Muscle layer of colon (tissue), 2 donors: ENCODE results near the gene LECT2.
A peak's percentile ranks its signal among the peaks of the same experiment; 100 is the strongest.

Experiments used
- H3K27ac ChIP-seq: one replicate; pipeline ENCODE4 v1.7.0; 2013; ENCODE audit warnings: low read depth, mild to moderate bottlenecking, low read length, moderate library complexity
- H3K27me3 ChIP-seq, 2 donors: one replicate each; pipeline ENCODE4 v1.7.0; 2013; ENCODE audit warnings: low read length in 2 of 2, mild to moderate bottlenecking in 2 of 2; ENCODE audit not compliant: insufficient read depth in 2 of 2, control insufficient read depth in 1 of 2
- H3K36me3 ChIP-seq: one replicate; pipeline ENCODE4 v1.7.0; 2013; ENCODE audit warnings: mild to moderate bottlenecking, low read length; ENCODE audit not compliant: insufficient read depth
- H3K4me1 ChIP-seq: one replicate; pipeline ENCODE4 v1.7.0; 2013; ENCODE audit warnings: mild to moderate bottlenecking, low read length; ENCODE audit not compliant: insufficient read depth
- H3K4me3 ChIP-seq, 2 donors: one replicate each; pipeline ENCODE4 v1.7.0; 2013; ENCODE audit warnings: low read length in 2 of 2, low read depth in 1 of 2, mild to moderate bottlenecking in 1 of 2, moderate library complexity in 1 of 2
- H3K9ac ChIP-seq: one replicate; pipeline ENCODE4 v1.7.0; 2013; ENCODE audit warnings: low read length
- H3K9me3 ChIP-seq: one replicate; pipeline ENCODE4 v1.7.0; 2013; ENCODE audit warnings: mild to moderate bottlenecking, low read length
- donor health status: abdominal sarcoma.
- donor health status: Adenocarcinoma of cecum.

LECT2 gene

DNA sequence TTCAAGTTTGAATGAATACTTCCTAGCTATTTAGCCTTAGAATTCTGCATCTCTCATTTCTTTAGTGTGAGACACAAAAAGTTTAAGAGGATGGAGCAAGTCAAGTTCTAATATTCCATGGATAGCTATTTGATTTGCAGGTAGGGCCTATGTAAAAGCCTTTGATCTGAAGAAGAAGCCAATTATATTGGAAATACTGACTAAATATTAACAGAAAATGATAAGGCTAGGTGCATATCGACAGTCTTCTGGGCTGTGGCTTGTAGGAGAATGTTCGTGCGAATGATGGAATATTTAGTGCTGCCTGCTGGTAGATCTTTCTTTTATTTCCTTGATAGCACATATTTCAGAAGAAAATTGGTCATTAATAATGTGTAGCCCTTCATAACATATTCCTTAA is at the start of gene LECT2:
TSS of gene LECT2 (minus strand) at position 85 of the 400 bp plus-strand sequence. CDS start 150 bp downstream, outside the sequence.
- no peak within 1 kb of the TSS for H3K9ac ChIP-seq
- no peak within 1 kb of the TSS for H3K4me3 ChIP-seq
- no peaks in the 10 kb centered on the region for H3K9me3 ChIP-seq
- H3K27me3 ChIP-seq = no peaks in the 10 kb centered on the region
- no peak within 1 kb of the TSS for H3K27ac ChIP-seq
- no peaks in the 10 kb centered on the region for H3K4me1 ChIP-seq
- H3K36me3 ChIP-seq = no peaks in the 10 kb centered on the region

DNA sequence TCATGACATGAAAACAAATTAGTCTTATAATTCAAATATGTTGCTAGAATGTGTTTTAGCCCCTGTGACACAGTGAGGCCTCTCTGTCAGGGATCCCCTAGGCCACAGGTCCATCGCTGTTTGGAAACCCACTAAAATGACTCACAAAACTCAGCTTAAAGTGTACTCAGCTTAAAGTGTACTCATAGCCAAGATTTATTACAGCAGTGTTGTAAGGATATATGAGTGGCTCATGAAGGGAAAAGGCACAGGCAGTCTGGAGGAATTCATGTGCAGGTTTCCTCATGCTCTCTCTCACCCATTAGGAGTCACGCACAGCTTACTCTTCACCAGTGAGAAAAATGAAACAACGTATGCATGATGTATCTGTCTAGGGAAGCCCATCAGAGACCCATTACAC is 49.7 kb upstream of the LECT2 start:
- Histone ChIP-seq H3K36me3 (no peaks in the 10 kb centered on the region), H3K9me3 (no peaks in the 10 kb centered on the region), H3K4me1 (peaks cover 10% of the 10 kb centered on the region), H3K4me3 (no peak overlapping the region), H3K9ac (no peak overlapping the region), H3K27me3 (no peaks in the 10 kb centered on the region), H3K27ac (no peak overlapping the region)

DNA sequence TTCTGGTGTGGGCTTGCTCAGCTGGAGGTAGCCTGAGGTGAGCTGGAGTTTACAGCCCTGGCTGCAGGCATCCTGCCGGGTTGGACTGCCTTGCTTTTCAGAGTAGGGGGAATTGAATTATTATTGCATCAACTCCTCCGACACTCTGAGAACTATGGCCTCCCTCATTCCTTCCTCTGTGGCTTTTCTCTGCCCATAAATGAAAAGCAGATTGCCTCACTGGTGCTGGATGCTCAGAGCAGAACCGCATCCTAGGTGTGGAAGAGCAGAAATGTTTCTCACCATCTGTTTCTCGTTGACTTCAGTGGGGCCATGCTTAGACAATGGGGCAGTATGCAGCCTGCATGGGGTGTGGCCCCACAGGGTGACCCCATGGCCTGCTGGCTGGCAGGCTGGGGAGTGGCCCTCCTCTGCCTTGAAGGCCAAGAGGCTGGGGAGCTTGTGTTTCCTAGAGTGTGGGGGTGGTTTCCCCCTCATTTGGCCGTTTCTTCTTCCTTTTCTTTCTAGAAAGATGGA is 46.7 kb upstream of the LECT2 start:
- no peaks in the 10 kb centered on the region for H3K9me3 ChIP-seq
- H3K27me3 ChIP-seq = no peaks in the 10 kb centered on the region
- H3K9ac ChIP-seq = no peak overlapping the region
- peaks cover 11% of the 10 kb centered on the region for H3K4me1 ChIP-seq
- no peaks in the 10 kb centered on the region for H3K36me3 ChIP-seq
- no peak overlapping the region for H3K27ac ChIP-seq
- no peak overlapping the region for H3K4me3 ChIP-seq

DNA sequence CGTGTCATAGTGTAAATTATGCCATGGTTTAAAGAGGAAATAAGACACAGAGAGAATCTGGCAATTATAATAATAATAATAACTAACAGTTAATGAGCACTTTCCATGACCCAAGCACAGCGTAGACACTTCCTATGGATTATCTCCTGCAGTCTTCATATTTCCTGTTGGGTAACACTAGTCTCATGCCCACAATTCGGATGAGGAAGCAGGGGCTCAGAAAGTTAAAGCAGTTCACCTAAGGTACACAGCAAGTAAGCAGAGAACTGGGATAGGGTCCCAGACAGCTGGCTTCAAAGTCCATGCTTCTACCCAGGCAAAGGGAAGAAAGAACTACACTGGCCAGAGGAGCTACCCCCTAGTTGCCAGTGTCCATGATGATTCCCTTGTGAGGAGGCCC is 46.1 kb upstream of the LECT2 start:
- H3K27me3 ChIP-seq = no peaks in the 10 kb centered on the region
- no peak overlapping the region for H3K9ac ChIP-seq
- H3K4me3 ChIP-seq = no peak overlapping the region
- no peaks in the 10 kb centered on the region for H3K36me3 ChIP-seq
- H3K27ac ChIP-seq = no peak overlapping the region
- H3K9me3 ChIP-seq = no peaks in the 10 kb centered on the region
- peaks cover 9% of the 10 kb centered on the region for H3K4me1 ChIP-seq

DNA sequence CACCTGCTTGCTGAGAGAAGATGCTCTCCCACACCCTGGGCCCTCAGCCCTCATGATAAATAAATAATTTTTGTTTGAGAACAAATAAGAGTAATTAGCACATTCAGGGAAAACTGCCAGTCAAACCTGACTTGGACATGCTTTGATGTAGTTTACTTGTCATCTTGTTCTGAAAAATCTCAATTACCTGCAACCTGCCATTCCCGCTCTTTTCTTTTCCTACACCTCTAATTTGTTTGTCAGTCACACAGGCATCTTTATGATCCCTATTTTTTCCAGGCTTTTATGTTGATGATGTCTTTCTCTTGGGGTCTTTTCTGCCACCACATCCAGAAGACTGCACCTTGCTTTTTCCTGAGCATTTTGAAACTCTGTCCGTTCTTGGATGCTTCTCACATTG is 45.4 kb upstream of the LECT2 start:
- Histone ChIP-seq H3K27me3 (no peaks in the 10 kb centered on the region), H3K9ac (no peak overlapping the region), H3K27ac (no peak overlapping the region), H3K4me1 (peaks cover 3% of the 10 kb centered on the region), H3K4me3 (no peak overlapping the region), H3K9me3 (no peaks in the 10 kb centered on the region), H3K36me3 (no peaks in the 10 kb centered on the region)

DNA sequence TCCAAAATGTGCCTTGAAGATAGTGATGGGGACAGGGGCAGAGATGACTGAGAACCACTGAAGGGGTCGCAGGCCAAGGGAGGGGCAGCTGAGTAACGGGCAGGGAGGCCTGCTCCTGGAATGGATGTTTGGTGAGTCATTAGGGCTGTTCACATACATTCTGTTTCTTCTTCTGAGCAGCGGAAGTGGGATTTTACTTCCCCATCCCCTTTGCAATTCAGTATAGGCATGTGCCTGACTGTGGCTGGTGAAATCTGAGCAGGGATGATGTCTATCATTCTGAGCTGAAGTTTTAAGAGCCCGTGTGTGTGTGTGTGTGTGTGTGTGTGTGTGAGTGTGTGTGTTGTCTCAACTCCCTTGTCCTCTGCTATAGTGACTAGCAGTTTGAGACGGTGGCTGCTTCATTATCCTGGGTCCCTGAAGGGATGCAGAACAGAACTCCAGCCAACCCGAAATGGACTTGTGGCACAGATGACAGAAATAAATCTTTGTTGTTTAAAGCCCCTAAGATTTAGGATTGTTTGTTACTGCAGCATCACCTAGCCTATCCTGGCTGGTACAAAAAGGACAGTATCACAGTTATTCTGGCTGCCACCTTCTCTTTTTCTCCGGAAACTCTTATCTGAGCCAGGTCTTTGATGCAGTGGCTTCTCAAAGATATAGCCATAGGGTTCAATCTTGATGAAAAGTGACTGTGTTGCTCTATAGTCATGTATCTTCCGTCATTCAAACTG is 44.8 kb upstream of the LECT2 start:
- H3K4me1 ChIP-seq = peaks cover 6% of the 10 kb centered on the region
- H3K4me3 ChIP-seq = no peak overlapping the region
- H3K27ac ChIP-seq = no peak overlapping the region
- H3K9me3 ChIP-seq = no peaks in the 10 kb centered on the region
- no peak overlapping the region for H3K9ac ChIP-seq
- no peaks in the 10 kb centered on the region for H3K36me3 ChIP-seq
- H3K27me3 ChIP-seq = no peaks in the 10 kb centered on the region

DNA sequence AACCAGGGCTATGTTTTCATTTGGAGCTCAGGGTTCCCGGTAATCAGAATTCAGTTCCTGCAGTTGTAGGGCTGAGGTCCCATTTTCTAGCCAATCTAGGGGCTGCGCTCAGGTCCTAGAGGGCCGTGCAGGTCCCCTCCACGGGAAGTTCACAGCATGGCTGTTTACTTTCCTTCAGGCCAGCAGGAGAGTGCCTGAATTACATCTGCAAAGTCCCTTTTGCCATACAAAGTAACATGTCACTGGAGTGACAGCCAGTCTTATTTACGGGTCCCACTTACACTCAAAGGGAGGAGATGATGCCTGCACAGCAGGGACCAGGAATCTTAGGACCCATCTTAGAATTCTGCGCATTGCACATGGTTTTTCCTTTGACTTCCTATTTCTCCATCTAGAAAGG is 44.1 kb upstream of the LECT2 start:
- no peaks in the 10 kb centered on the region for H3K27me3 ChIP-seq
- no peaks in the 10 kb centered on the region for H3K36me3 ChIP-seq
- no peak overlapping the region for H3K9ac ChIP-seq
- no peak overlapping the region for H3K27ac ChIP-seq
- H3K4me1 ChIP-seq = peaks cover 13% of the 10 kb centered on the region
- H3K9me3 ChIP-seq = no peaks in the 10 kb centered on the region
- no peak overlapping the region for H3K4me3 ChIP-seq

DNA sequence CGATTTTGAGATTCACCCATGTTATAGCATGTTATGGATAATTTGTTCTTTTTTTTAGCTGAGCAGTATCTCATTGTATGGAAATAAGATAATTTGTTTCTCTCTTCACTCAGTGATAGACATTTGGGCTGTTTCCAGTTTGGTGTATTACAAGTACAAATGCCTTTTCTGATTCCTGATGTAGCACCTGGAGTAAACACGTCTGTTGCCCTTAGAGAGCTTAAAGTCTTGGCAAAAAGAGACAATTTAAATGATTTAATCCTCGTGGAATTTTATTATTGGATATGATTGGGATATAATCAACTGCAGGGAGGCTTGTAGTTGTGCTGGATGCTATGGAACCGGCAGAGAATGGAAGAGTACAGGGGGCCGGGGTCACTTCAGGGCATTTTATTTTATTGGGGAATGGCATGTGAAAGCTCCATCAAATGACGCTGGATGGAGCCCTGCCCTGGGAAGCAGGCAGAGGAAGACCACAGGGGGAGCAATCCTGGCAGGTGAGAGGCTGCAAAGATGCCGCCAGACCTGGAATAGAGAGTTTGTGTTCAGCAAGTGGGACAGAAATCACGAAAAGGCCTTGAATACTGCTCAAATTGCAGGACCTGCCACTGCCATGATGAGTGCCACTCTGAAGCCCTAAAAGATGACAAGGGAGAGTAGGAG is 43.0 kb upstream of the LECT2 start:
- Histone ChIP-seq H3K4me3 (no peak overlapping the region), H3K27me3 (no peaks in the 10 kb centered on the region), H3K27ac (no peak overlapping the region), H3K4me1 (peaks cover 22% of the 10 kb centered on the region), H3K9me3 (no peaks in the 10 kb centered on the region), H3K9ac (no peak overlapping the region), H3K36me3 (no peaks in the 10 kb centered on the region)

DNA sequence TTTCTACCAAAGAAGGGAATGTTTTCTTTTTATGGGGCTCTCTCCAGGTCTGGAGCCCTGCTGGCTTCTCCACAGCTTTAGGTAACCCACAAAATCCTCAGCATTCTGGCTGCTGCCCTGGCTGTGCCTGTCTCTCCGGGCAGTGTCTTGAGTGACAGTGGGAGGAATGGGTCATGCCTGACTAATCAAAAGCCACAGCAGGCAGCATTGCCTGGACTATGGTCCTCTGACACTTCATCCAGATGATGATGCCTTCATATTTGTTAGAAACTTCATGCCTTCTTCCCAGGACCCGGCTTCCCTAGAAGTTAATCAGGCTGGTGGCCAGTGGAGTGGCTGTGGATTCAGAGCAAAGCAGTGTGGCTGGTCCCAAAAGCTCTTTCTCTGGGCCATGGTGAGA is 41.8 kb upstream of the LECT2 start:
- H3K4me3 ChIP-seq = no peak overlapping the region
- no peaks in the 10 kb centered on the region for H3K27me3 ChIP-seq
- H3K4me1 ChIP-seq = peaks cover 22% of the 10 kb centered on the region
- H3K27ac ChIP-seq = no peak overlapping the region
- H3K9me3 ChIP-seq = no peaks in the 10 kb centered on the region
- H3K9ac ChIP-seq = no peak overlapping the region
- H3K36me3 ChIP-seq = no peaks in the 10 kb centered on the region

DNA sequence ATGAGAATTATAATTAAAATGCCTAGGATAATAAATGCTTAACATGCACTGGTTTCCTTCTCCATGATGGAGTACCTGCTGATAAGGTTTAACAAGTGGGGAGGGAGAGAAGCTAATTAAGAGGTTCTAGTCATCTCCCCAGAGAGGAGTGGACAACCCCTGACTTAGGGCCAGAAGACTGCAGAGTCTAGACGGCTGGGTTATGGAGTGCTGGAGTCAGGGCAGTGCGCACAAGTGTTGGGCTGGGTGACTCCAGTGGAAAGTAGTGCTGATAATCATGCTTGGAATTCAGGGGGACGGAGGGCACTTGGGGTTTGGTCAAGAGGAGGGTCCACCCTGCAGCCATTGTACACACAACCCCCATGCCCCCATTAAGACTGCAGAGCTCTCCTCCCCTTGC is 41.2 kb upstream of the LECT2 start:
- no peaks in the 10 kb centered on the region for H3K36me3 ChIP-seq
- H3K27ac ChIP-seq = no peak overlapping the region
- H3K4me1 ChIP-seq = peaks cover 22% of the 10 kb centered on the region
- no peaks in the 10 kb centered on the region for H3K27me3 ChIP-seq
- no peak overlapping the region for H3K9ac ChIP-seq
- no peaks in the 10 kb centered on the region for H3K9me3 ChIP-seq
- no peak overlapping the region for H3K4me3 ChIP-seq

DNA sequence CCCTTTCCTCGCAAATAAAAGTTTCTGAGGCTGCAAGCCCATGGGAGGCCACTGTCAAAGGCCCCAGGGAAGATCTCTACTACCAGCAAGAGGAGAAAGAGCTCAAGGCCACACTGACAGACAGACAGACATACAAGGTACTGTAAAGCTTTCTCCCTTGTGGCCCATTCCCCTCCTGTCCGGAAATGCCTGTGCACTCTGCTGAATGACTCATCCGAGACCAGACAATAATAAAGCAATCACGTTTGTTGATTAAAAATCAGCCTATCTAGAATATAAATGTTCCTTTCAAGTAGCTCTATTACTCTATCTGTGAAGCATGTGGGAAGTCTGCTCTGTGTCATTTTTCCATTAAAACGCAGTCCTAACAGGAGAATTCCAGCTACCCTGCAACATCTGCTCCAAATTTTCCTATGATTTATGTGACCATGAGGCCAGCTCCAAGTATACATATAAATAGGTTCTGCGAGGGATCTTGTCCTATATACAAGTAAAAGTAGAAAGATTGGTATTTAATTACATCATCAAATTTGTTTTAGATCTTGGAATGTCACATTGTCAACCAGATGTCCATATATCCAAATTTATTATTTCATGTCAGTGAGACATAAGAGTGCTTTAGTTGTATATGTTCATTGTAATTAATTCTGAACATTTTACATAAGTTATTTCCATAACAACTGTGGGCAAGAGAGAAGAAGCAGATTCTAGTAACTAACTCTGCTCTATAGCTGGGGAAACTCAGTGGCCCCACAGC is 39.3 kb upstream of the LECT2 start:
- Histone ChIP-seq H3K4me3 (no peak overlapping the region), H3K4me1 (peaks cover 22% of the 10 kb centered on the region), H3K9ac (no peak overlapping the region), H3K27ac (peak overlapping the region; percentile 4), H3K9me3 (no peaks in the 10 kb centered on the region), H3K27me3 (no peaks in the 10 kb centered on the region), H3K36me3 (no peaks in the 10 kb centered on the region)
